GM23338 (cell line): ENCODE data around the gene SLC25A41.

Source experiments
- CREB1 ChIP-seq: fragments of 250-450 bp; sonication (Bioruptor Pico); IDR thresholded peaks from 2 replicates; pipeline ENCODE4 v1.5.0; 2020; ENCODE audit warnings: low read depth, mild to moderate bottlenecking, moderate library complexity
- POLR2AphosphoS5 ChIP-seq: IDR thresholded peaks from 2 replicates; pipeline ENCODE4 v1.6.1; 2016; ENCODE audit warnings: antibody characterized with exemption, low read depth
- TF ChIP-seq, protein P1 (sequence below): IDR thresholded peaks from one replicate; pipeline ENCODE4 v1.6.1; 2018; ENCODE audit warnings: antibody characterized with exemption; ENCODE audit not compliant: unreplicated experiment

DNA sequence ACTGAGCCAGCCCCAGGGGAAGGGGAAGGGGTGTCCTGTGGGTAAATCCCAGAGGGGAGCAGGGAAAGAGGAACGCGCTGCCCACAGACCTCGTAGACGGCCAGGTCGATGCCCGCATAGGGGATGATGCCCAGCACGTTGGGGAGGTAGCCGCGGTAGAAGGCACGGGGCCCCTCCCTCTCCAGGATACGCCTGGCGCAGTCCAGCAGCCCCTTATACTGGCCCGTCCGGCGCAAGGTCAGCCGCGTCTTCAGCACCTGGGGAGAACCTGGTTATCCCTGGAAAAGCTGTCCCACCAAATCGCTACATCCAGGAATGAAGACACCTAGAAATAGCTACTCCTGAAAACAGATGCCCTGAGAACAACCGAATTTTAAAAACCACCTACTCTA lies 18.7 kb upstream of the SLC25A41 start:
- TF ChIP-seq POLR2AphosphoS5 (no peak), CREB1 (no peak)
- TF ChIP-seq, protein P1, sequence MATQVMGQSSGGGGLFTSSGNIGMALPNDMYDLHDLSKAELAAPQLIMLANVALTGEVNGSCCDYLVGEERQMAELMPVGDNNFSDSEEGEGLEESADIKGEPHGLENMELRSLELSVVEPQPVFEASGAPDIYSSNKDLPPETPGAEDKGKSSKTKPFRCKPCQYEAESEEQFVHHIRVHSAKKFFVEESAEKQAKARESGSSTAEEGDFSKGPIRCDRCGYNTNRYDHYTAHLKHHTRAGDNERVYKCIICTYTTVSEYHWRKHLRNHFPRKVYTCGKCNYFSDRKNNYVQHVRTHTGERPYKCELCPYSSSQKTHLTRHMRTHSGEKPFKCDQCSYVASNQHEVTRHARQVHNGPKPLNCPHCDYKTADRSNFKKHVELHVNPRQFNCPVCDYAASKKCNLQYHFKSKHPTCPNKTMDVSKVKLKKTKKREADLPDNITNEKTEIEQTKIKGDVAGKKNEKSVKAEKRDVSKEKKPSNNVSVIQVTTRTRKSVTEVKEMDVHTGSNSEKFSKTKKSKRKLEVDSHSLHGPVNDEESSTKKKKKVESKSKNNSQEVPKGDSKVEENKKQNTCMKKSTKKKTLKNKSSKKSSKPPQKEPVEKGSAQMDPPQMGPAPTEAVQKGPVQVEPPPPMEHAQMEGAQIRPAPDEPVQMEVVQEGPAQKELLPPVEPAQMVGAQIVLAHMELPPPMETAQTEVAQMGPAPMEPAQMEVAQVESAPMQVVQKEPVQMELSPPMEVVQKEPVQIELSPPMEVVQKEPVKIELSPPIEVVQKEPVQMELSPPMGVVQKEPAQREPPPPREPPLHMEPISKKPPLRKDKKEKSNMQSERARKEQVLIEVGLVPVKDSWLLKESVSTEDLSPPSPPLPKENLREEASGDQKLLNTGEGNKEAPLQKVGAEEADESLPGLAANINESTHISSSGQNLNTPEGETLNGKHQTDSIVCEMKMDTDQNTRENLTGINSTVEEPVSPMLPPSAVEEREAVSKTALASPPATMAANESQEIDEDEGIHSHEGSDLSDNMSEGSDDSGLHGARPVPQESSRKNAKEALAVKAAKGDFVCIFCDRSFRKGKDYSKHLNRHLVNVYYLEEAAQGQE = no peak
